HG02981 (cell line): ENCODE measurements around the gene LAMB2.

Source experiments
- ATAC-seq: cut with Tn5 transposase; IDR thresholded peaks from one replicate; pipeline ENCODE4 v1.9.1; 2021; ENCODE audit warnings: mild to moderate bottlenecking, moderate library complexity; ENCODE audit not compliant: unreplicated experiment

Gene LAMB2

DNA sequence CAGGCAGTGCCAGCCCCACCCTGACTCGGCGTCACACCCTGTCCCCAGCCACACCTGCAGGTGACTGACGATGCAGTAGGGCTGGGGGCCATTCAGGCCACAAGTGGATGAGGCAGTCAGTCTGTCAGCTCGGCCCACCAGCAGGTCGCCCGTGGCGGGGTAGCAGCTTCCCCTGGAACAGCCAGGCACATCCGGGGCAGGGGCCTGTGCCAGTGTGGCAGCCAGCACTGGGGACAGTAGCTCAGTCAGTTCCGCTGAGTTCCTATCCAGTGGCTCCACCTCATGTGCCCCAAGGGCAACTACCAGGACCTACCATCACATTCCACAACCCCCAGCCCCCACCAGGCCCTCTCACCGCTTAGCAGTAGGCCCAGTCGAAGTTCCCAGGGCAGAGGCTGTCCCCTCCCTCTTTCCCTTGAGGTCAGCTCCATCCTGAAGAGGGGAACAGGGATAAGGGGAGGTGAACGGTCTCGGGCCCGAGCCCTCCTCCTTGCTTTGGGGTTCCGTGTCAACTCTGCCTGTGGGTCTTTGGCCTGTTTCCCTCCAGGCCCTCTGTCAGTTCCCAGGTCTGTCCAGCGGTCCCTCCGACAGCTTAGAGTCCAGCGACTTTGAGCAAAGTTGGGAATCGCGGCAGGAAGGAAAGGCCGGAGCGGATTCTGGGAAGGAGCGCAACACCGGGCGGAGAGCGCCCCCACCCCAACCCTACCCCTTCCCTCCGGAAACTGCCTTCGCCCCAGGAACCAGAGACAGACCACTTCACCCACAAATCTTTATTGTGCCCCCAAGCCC is at the start of gene LAMB2:
LAMB2 (minus strand) TSS at position 614 of the 789 bp plus-strand sequence; CDS start at position 431, 183 bp downstream.
- ATAC-seq = no peak

DNA sequence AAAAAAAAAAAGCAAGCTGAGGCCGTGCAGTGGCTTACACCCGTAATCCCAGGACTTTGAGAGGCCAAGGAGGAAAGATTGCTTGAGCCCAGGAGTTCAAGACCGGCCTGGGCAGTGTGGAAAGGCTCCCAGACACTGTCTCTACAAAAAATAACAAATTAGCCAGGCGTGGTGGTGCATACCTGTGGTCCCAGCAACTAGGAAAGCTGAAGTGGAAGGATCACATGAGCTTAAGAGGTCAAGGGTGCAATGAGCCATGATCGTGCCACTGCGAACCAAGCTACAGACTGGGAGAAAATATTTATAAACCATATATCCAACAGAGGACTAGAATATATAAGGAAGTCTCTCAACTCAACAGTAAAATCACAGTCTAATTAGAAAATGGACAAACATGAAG is 48.5 kb upstream of the LAMB2 start:
- no peak for ATAC-seq

DNA sequence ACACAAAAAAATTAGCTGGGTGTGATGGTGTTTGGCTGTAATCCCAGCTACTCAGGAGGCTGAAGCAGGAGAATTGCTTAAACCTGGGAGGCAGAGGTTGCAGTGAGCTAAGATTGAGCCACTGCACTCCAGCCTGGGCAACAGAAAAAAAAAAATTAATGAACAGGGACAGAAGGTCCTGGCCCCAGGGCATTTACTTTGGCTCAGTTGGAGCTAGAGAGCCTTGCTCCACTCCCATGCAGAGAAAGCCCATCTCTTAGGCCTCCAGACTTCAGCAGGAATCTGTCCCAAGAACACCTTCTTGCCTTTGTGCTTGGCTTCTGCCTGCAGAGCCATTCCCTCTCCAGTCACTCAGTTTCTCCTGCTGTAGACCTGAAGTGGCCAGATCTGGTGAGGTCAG is 47.3 kb upstream of the LAMB2 start:
- ATAC-seq = no peak

DNA sequence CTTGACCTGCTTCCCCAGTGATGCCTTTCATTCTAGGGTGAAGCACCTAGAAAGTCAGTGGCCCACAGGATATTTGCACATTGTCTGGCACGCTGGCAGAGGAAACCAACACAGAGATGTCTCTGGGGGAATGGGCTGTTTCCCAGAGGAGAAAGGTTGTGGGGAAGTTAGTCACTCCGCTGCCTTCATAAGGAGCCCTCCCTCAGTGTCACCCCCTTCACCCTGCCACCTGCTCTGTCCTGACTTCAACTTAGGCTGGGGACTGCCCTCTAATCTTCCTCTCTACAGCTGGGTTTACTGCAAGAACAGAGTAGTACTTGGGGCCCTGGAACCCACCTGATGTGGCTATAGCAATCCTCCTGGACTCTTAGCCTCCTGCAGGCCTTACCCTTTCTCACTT is 44.2 kb upstream of the LAMB2 start:
- no peak for ATAC-seq

DNA sequence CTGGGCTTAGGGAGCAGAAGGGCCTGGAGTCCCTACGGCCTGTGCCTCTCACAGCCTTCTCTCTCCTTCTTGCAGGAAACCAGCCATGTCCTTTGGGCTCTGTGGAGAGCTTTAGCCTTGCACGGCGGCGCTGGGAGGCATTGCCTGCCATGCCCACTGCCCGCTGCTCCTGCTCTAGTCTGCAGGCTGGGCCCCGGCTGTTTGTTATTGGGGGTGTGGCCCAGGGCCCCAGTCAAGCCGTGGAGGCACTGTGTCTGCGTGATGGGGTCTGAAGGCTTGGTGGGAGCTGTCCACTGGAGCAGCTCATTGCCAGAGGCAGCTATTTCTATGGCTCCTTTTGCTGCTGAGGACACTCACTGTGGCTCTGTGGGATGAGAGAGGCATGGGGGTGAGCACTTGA is 42.7 kb upstream of the LAMB2 start:
- ATAC-seq = no peak

DNA sequence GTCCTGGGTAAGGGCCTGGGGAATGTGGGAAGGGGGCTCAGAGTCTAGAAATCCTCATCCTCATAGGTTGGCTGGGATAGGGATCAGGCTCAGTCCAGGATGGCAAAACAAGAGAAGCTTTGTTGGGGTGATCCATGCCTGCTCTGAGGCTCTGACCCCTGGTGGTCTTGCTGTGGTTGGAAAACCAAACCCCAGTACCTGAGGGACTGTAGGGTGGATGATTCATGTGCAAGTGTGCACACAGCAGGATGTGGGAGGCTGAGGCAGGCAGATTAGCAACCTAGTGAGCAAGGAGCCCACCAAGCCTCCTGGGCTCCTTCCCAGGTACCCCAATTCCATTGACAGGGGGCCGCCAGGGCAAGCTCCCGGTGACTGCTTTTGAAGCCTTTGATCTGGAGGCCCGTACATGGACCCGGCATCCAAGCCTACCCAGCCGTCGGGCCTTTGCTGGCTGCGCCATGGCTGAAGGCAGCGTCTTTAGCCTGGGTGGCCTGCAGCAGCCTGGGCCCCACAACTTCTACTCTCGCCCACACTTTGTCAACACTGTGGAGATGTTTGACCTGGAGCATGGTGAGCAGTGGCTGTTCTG is 41.6 kb upstream of the LAMB2 start:
- ATAC-seq = no peak

DNA sequence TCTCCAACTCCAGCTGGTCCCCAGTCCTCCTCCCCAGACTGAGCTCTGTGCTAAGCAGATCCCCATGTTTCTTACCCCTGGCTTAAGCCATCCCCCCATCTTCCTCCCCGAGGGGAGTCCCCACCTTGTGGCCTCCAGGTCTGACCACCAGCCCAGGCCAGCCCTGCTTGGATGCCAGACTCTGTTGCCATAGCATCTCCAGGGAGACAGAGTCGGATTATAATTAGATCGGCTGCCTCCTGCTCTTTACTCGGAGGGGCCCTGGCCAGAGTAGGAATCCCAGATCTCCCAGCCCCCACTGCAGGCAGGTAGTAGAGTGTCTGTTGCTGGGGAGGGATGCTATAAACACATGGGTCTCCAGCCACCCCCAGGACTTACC is 40.9 kb upstream of the LAMB2 start:
- ATAC-seq = no peak

DNA sequence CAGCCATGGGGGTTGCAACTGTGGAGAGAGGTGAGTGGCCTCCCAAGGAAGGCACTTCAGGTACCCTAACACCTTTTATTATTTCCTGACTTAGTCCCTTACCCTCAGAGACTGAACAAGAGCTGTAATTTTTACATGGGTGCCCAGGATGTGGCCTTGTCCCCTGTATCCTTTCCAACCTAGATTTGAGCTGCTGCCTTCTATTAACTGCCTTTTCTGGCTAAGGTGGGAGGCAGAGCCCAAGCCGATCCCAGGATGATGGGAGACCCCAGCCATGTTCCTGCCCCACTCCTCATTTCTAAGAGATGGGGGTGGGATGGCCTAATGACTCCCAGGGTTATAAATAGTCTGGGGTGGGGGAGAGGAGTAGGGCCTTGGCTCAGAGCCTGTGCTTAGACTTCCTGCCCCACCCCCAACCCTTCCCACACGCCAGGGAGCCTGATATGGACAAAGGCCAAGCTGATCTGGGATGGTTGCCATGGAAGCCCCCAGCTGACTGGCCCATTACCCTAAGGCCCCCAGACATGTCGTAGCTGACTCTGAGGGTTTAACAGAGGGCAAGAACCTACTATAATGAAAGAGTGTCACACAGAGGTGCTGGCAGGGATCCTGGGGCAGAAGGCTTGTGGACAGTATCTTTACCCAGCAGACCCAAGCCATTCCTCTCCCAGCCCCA is 40.4 kb upstream of the LAMB2 start:
- ATAC-seq = no peak

DNA sequence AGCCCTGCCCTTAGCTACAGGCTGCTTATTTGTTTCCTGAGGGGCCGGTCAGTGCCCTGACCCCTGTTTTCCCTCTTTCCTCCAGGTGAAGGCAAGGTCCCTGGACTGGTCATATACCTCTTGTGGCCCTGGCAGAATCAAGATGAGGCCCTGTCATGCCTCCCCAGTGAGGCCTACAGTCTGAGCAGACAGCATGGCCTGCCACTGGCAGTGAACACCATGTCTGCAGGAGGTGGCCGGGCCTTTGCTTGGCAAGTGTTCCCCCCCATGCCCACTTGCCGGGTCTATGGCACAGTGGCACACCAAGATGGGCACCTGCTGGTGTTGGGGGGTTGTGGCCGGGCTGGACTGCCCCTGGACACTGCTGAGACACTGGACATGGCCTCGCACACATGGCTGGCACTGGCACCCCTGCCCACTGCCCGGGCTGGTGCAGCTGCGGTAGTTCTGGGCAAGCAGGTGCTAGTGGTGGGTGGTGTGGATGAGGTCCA is 39.7 kb upstream of the LAMB2 start:
- no peak for ATAC-seq

DNA sequence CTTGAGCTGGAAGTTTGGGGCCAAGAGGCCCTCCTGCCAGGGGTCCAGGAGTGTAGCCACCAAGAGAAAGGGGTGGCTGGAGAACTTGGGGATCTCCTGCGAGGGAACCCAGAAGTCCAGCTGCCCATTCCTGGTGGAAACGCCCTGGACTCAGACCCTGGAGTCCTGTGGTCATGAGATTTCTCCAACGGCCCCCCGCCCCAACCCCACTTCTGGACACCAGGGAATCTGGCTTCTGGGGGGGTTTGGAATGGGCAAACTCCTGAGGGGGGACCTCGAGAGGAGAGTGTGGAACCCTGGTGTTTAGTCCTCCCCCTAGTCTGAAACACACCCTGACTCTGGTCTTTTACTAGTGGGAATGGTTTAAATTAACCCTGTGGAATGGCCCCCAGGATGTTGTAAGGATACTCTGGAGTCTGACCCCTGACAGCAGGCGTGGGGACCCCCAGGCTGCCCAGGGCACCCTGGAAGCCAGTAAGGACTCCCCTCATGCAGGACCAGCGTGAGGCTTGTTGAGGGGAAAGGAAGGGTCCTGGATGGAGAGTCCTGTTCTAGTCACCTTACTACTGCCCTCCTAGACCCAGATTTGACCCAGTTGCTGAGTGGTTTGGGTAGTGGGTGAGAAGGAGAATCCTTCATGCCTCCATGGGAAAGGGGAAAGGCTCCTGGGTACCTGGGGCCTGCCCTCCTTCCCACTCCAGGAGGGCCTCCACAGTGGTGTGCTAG is 39.1 kb upstream of the LAMB2 start:
- ATAC-seq = no peak

DNA sequence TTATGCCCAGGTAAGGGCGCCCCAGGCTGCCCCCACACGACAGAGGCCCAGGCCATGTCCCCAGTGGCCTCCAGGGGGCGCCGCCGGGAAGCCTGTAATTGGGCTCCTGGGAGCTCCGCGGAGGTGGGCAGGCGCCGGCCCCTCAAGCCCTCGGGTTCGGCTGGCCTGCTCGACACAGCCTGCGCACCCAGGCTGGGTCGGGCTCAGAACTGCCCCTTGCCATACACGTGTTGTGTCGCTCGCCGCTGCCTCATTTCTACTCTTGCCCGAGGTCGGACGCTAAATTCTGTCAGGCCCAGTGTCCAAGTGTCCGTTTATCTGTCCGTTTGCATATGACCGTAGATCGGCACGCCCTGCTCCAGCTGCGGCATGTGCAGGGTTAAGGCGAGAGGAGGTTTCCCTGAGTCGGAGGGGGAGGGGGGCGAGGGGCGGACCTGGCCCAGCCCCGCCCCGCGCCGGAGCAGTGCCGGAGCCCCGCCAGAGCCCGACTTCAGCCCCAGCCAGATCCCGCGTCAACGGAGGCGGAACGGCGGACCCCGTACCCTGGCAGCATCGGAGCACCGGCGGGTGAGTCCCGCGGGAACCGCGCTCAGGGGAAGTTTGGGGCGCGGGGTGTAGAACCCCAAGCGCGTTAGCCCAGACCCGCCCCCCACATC is 38.4 kb upstream of the LAMB2 start, which contains the start of gene KLHDC8B:
KLHDC8B (plus strand) TSS at position 480 of the 656 bp plus-strand sequence. CDS start 1,172 bp downstream, outside the sequence.
- peak; percentile 49 for ATAC-seq

DNA sequence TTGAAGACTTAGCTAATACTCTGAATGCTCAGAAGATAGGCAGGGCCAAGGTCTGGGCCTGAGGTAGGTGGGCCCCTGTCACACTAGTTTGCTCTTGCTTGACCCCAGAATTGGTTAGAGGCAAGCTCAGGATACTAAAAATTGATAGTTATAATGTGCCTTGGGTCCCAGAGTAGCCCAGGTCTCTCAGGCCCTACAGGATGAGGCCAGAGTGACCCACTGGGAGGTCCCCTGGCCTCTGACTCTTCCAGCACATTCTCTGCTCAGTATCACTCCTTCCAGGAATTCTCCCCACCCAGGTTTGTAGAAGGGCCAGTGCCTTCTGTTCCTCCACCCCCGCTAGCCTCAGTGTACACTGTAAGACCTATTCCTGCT is 37.9 kb upstream of the LAMB2 start:
- no peak for ATAC-seq

DNA sequence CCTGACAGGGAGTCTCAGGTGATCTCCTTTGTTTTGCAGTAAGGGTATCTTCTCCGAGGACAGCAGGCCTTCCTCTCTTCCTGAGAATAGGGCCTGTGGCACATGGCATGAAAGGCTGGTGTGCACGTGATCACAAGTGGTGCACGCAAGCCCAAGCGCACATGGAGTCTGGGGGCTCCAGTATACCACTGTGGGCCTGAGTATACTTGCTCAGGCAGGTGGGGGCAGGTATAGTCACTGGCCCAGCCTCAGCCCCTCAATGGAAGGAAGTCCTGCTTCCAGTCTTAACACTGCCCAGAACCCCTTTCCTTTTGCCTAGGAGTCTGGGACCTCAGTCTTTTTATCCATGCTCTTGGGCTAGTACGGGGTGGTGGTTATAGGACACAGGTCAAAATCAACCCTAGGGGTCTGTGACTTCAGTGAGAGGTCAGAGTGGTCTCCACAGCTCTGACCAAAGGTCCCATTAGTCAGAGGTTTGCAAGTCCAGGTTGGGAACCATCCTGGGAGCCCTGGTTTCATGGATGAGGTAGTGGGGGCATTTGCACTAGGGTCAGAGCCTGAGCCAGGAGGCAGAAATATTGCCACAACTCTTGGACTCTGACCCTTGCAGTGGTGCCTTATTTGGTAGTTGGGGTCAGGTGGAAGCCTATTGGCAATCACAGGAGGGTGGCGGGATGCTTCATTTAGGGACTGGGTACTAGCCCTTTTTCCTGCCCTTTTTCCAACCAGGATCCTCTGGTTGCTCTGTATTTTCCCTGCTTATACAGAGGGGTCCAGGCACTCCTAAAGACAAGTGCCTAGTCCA is 34.1 kb upstream of the LAMB2 start:
- ATAC-seq = no peak

DNA sequence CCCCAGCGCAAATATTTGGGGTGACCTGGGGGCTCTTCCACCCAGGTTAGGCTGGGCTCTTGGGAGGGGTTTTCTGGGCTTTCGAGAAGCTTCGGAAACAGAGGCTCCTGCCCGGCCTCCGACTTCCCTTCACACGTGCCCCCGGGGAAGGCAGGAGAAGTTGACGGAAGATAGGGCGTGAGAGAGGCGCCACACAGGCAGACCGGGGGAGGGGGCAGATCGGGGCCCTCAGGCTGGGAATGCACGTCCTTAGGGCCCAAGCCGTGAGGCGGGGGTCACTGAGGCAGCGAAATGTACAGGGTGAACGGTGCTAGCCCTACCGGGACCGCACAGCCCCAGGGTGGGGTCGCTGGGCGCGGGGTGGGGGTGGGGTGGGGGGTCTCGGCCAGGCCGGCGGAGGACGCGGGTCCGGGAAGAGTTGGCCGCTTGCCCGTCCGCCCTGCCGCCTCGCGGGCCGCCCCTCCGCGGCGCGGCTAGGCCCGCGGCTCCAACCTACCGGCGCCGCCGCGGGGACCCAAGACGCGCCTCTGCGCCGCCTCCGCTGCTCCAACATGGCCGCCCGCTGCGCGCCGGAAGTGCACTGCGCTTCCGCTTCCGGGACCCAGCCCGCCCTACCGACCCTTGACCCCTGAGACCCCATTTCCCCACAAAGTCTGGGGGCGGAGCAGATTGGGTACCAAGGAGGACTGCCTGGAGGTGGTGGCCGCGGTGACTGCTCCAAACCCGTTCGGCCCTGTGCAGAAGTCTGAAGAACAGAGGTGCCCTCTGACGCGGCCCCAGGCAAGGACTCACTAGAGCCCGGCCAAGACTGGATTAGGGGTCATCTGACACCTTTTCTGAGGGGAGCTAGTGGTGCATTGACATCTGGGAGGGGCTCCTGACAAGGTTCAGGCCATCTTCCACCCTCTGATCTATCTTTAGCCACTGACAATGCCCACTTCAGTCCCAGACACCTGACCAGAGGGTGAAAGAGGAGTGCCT is 33.2 kb upstream of the LAMB2 start, which contains the start of gene CCDC71:
CCDC71 (minus strand) TSS at position 561 of the 981 bp plus-strand sequence. CDS start 2,123 bp downstream, outside the sequence.
- no peak for ATAC-seq

DNA sequence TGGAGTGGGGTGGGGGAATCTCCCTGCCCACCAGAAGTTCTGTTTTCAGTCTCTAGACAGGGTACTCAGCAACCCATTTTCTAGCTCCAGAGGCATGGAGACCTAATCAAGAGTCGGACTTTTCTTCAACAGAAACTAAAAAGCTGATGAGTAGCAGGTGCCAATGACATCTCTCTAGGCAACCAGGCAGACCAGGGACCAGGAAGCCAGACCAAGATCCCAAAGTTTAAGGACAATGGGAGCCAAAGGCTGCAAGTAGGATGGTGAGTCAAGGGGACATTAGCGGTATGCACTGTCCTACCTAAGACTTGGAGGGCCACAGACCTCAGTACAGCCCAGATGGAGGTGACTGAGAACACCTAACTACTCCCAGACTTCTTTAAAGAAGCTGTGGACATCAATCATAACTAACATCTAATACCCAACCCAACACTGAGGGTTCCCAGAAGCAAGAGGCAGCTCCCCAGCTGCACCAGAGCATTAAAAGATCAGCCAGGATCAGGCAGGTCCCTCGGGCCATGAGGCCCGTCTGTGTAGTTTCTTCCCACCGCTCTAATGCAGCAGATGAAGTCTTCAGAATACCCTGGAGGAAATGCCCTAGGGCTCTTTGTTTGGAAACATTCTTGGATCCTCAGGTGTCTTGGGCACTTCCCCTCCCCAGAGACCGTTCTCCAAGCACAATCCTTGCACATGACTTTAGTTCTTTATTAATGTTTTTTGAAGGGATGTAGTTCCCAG is 32.3 kb upstream of the LAMB2 start:
- ATAC-seq = no peak

DNA sequence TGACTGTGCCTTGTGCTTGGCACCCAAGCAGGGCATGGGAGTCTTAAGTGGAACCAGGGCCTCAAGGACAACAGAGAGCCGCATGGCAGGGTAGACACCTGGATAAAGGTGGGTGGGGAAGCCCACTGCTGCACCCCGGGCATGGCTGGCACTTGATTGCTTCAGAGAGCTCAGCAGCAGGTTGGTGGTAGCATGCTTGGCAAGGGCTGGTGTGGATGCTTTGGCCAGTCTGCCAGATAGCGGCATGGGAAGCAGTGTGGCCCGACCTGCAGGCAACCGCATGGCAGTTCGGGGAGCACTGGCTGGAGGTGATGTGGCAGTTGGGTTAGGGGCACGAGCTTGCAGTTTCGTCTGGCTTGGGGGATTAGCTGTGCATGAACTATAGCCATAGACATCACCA is 30.8 kb upstream of the LAMB2 start:
- no peak for ATAC-seq

DNA sequence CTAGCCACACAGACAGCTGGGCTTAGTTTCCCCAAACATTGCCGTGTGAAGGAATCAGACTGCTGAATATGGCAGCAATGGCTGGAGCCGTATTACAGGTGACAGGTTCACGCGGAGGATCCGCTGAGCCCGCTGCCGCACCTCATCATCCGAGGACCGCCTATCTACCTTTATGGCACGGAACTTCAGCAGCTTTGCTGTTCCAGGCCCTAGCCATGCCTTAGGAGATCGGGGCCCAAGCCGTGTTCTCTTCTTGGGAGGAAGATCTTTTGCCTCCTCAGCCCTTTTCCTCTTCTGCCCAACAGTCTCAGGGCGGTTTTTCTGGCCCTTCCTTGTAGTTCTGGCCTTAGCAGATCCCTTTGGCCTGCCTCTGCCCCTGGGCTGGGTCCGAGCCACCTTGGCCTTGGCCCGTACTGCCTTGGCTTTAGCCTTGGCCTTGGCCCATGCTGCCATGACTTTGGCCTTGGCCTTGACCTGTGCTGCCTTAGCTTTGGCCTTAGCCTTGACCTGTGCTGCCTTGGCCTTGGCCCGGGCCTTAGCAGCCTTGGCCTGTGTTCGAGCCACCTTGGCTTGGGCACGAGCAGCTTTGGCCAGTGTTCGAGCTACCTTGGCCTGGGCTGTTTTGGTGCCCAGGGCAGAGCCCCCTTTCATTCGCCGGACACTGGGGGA is 30.0 kb upstream of the LAMB2 start:
- ATAC-seq = no peak
